SIG-M5 treated with dmso at 0.1 percent for 504 hours (cell line): ENCODE data around the gene EIF4G1.
A peak's percentile ranks its signal among the peaks of the same experiment; 100 is the strongest.

Experiments
- DNase-seq: peaks from one replicate; lab custom pipeline; 2025; ENCODE audit not compliant: unreplicated experiment; lab: John Stamatoyannopoulos, UW

The EIF4G1 gene

GRCh38 chr3:184300378-184300720, 14.1 kb upstream of the EIF4G1 start:
- no peak for DNase-seq

GRCh38 chr3:184305577-184305976, 8.8 kb upstream of the EIF4G1 start:
- peak; percentile 32 for DNase-seq

GRCh38 chr3:184306341-184306972, 7.9 kb upstream of the EIF4G1 start:
- no peak for DNase-seq

GRCh38 chr3:184307915-184308314, 6.5 kb upstream of the EIF4G1 start:
- DNase-seq: no peak

- DNase-seq: no peak
These were observed 5.7 kb upstream of the EIF4G1 start for GRCh38 chr3:184308744-184309143.

- DNase-seq: no peak
These were observed 2.8 kb upstream of the EIF4G1 start for GRCh38 chr3:184311633-184312032.

- DNase-seq: peak; percentile 19
These were observed 515 bp downstream of the EIF4G1 start for GRCh38 chr3:184314700-184315542.

- peak; percentile 47 for DNase-seq
These were observed 1.1 kb downstream of the EIF4G1 start for GRCh38 chr3:184315543-184315867.

GRCh38 chr3:184315871-184316661, 1.7 kb downstream of the EIF4G1 start:
- peak; percentile 24 for DNase-seq

- no peak for DNase-seq
These were observed 2.4 kb downstream of the EIF4G1 start for GRCh38 chr3:184316792-184317191.

GRCh38 chr3:184317201-184317600, 2.8 kb downstream of the EIF4G1 start:
- DNase-seq: no peak

- peak; percentile 77 for DNase-seq
These were observed 5.7 kb downstream of the EIF4G1 start for GRCh38 chr3:184320104-184320445.

GRCh38 chr3:184321666-184322065, 7.3 kb downstream of the EIF4G1 start:
- no peak for DNase-seq

- peak; percentile 89 for DNase-seq
These were observed 8.5 kb downstream of the EIF4G1 start for GRCh38 chr3:184322731-184323487.

GRCh38 chr3:184323696-184324095, 9.3 kb downstream of the EIF4G1 start:
- no peak for DNase-seq

GRCh38 chr3:184325269-184325668, 10.9 kb downstream of the EIF4G1 start:
- DNase-seq: no peak

GRCh38 chr3:184325715-184326369, 11.4 kb downstream of the EIF4G1 start:
- no peak for DNase-seq

GRCh38 chr3:184327171-184327570, 12.8 kb downstream of the EIF4G1 start:
- DNase-seq: no peak

GRCh38 chr3:184328516-184328915, 14.1 kb downstream of the EIF4G1 start:
- no peak for DNase-seq

GRCh38 chr3:184332370-184333090, 18.1 kb downstream of the EIF4G1 start:
- DNase-seq: no peak
